GM18507 (cell line): ENCODE data around the gene DDRGK1.

Source experiments
- DNase-seq: peaks from one replicate; pipeline ENCODE4 v3.0.0; 2011; ENCODE audit warnings: low read depth; ENCODE audit not compliant: insufficient read length; ENCODE audit errors: extremely low spot score
- FAIRE-seq: peaks from 2 replicates; lab custom pipeline; 2011; peaks lifted over from hg19 to GRCh38; lab: Jason Lieb, UNC

The DDRGK1 gene

DNA sequence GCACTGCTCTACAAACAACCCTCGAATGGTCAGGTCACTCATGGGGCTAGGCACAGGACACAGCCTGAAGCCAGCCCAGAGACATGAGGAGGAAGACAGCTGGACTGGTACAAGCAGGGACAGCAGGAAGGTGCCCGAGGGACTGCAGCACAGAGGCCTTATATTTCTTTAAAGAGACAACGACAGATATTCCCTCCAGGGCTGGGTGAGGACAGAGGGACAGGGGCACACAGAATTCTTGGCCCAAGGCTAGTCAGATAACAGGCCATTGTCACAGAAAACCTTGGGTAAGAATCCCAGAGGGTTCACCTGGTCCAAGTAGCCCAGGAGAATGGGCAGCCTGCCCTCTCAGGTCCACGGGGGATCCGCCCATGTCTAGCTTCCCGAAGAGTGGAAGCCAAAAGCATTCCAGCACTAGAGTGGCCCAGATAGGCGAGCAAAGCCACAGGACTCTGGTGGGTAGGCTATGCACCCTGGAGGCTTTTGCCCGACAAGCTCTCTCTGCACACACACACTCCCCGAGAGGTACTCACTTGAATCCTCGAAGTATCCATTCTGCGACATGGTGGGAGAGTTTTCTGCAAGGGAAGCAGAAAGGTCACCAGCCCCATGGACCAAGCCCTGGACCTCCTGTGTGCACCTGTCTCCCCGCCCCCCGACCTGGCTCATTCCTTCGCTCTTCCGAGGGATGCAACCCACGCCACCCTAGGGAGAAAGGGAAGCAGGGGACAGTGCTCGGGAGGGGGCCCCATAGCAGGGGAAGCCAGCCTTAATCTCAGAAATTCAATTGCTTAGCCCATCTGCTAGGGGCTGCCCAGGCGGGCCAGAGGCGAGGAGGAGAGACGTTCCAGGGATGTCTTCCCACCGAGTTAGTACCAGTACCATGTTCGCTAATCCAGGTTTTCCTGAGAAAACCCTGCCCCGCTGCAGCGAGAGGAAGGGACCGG, 32.8 kb upstream of the DDRGK1 start:
- DNase-seq = no peak
- no peak for FAIRE-seq

DNA sequence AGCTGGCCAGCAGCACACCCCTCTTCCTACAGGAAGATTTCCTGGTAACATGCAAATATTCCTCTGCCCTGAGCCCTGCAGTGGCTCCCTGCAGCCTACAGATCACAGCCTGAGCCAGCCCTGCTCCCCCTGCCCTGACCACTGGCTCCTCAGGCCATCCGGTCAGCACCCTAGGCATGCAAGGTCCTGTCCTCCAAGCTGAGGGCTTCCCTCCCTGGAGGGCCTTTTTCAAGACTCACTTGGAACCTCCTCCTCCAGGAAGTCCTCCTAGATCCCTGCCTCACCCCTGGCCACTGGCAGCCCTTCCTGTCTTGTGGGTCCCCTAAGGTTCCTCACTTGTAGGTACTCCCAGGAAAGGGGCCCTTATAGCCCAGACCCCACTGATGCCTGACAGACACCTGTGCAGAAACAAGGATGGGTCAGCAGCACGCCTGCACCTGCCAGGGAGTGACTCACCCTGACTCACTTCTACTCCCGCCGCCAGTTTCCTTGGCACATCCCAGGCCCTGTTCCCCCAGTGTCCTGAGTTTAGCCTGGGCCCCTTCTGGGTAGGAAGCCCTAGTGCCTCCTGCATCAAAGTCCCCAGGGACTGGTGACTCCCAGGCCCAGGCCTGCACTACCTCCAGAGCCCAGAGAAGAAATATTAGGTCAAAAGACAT, 31.3 kb upstream of the DDRGK1 start:
- FAIRE-seq = no peak
- no peak for DNase-seq

DNA sequence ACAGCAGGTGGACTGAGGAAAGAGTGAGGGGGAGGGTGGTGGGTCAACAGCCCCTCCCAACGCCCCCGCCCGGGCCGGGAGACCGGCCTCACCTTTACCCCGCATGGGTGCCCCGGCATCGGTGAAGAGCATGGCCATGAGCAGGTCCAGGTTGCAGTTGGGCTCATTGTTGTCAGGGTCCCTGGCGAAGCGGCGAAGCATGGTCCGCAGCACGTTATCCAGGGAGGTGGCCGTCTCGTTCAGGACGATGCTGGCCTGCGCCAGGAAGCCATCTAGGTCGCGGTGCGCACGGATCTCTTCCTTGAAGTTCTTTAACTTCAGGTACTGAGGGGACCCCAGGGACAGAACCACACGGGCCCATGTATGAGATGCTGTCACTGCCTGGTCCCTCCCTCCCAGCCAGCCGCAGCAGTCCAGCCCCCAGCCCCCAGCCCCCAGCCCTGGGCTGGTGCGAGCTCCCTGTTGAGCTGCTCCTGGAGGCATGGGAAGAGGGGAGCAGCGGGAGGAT, 29.6 kb upstream of the DDRGK1 start:
- FAIRE-seq = no peak

DNA sequence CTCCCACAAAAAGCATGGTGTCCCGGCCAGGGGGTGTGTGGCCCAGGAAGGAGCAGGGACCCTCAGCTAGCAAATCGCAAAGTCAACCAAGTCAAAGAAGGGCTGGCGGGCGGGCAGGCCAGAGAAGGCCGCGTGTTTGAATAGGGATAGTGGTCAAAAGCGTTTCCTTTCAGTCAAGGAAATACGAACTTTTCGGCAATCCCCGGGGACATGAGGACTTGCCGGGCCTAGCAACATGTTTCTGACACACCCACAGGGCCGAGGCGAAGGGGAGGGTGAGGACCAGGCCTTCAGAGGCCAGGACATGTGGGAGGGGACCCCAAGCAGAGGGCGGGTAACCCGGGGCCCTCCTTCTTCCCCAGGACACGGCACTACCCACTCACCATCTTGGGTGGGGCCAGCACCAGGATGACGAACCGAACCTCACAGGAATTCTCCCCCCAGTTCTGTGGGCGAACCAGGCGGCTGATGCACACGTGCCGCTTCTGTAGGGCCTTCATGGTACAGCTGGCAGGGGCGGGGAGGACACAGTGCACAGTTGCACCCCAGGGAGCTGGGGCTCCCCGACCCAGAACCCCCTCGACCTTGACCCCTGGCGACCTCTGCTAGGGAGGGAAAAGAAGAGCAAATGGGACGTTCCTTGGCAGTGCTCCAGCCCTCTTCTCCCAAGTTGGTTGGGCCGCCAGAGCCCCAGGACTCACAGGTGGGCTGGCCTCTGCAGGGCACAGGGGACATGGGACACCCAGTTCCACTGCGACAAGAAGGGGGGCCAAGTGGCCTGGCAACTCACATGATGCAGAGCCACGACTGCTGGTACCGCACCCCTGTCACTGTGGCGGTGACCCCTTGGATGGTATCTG, 28.9 kb upstream of the DDRGK1 start:
- no peak for DNase-seq
- FAIRE-seq = no peak

More for the DNA sequence above, 29.6 kb upstream of the DDRGK1 start:
- DNase-seq = no peak

DNA sequence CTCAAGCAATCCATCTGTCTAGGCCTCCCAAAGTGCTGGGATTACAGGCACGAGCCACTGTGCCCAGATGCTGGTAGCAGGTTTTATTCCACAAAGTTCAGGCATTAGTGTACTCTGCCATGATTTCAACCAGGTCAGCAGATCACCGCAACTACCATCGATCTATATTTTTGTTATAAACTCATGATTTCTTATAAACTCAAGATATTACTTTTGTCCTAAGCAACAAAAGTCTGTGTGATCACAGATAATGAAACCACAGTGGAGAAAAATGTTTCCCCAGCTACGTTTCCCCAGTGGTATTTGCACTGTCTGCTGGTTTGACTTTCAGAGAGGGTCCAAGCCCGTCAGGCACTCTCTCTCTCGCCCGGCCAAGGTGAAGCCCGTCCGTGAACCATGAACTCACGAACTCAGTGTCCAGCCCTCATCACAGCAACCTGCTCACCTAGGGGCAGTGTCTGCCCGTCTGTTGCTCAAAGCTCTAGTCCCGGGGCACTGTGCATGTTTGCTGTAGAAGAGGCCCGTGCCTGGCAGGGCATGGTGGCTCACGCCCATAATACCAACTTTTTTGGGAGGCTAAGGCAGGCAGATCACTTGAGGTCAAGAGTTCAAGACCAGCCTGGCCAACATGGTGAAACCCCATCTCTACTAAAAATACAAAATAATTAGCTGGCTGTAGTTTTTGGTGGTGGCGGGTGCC, 27.6 kb upstream of the DDRGK1 start:
- FAIRE-seq = no peak
- DNase-seq = no peak

DNA sequence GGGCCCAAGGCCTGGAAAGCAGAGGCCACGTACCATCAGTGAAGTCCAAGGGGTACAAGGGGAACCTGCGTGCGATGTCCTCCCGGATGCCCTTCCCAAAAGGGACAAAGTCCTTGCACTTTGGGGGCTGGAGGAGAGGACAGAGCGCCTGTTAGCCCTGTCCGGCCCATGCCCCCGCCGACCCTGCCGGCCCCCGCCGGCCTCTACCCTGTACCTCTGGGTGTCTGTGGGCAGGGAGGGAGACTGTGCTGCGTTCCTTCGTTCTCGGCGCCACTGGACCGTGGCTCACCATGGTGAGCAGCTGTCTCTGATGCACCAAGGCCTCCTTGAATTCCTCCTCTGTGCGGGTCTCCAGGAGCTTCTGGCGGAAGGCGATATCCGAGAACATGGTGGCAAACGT, 26.6 kb upstream of the DDRGK1 start:
- FAIRE-seq (no peak), DNase-seq (no peak)

DNA sequence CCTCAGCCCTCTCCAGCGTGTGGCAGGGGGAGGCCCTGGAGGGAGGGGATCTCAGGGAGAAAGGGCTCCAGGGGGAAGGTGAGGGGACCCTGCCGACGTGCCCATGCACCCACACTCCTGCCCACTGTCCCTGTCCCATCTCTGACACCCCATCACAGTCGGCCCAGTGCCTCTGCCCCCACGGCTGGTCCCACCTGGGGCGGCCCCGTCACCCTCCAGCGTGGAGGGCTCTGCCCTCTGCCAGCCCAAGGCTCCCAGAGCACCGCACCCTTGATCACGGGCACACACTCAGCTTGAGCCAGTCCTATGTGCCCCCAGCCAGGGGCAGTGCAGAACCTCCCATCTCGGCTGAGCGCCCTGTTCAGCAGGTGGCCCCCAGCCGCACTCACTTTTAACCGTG, 25.3 kb upstream of the DDRGK1 start:
- FAIRE-seq (no peak), DNase-seq (no peak)

DNA sequence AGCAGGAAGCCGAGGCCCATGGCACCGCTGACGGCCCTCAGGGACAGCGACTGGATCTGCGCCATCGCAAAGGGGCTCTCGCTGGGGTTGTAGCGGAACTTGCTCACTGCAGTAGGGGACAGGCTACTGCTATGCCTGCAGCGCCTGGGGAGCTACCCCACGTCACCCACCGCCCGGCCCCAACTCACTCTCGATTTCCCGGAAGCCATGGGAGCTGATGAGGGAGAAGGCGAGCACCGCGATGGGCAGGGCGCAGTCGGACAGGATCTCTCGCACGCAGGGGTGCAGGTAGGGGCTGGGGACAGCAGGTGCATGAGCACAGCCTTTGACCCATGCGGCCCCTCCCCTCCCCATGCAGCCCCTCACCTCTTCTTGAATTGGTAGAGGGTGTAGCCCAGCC, 24.7 kb upstream of the DDRGK1 start:
- FAIRE-seq (no peak), DNase-seq (no peak)

DNA sequence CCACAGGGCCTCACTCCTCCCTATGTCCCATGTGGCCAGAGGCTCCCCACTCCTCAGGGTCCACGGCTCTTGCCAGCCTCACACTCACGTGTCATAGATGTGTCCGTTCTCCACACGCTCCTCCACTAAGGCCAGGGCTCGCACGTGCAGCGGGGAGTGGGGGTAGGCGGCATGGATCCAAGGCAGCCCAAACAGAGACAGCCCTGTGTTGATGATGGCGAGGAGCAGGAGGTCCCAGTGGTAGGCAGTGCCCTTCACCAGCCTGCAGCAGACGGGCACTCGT, 24.2 kb upstream of the DDRGK1 start:
- DNase-seq = no peak
- no peak for FAIRE-seq

DNA sequence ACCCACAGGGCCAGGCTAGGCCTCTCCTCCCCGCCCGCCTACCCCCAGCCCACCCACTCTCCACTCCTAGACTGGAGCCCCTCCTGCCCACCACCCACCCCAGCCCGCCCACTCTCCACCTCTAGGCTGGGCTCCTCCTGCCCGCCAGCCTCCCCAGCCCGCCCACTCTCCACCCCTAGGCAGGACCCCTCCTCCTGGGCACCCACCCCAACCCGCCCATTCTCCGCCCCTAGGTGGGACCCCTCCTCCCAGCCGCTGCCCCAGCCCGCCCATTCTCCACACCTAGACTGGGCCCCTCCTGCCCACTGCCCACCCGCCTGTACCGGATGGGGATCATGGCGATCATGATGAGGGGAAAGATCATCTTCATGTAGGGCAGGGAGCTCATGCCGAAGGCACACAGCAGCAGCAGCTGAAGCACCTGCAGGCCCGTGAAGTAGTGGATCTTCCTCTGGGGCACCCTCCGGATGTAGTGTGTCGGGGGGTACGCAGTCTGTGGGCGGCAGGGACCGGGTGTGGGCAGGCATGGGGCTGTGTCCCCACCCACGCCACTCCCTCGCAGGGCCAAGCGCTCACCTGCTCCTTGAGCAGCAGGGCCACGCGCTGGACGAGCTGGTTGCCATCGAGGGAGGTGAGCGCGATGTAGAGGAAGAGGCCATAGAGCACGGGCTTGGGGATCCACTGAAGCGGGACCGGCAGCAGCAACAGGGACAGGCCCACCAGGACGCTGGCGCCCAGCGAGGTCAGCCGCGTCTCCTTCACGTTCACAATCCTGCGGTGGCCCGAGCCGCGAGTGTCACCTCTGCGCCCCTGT, 23.7 kb upstream of the DDRGK1 start:
- FAIRE-seq (no peak), DNase-seq (no peak)

DNA sequence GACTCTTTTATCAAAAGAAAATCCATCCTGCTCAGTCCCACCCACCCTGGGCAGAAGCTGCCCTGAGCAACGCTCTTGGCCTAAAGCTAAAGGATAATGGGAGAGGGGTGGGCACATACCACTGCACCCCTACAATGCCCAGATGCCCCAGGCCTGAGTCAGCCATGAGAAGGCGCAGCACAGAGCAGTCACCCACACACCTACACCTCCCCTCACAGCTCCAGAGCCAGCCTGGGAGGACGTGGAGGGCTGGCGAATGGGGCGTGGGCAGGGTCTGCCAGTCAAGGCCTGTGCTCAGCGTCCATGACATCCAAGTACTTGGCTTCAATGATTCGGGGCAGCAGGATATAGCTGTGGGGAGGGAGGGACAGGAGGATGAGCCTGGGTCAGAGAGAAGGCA, 23.0 kb upstream of the DDRGK1 start:
- FAIRE-seq = no peak

DNA sequence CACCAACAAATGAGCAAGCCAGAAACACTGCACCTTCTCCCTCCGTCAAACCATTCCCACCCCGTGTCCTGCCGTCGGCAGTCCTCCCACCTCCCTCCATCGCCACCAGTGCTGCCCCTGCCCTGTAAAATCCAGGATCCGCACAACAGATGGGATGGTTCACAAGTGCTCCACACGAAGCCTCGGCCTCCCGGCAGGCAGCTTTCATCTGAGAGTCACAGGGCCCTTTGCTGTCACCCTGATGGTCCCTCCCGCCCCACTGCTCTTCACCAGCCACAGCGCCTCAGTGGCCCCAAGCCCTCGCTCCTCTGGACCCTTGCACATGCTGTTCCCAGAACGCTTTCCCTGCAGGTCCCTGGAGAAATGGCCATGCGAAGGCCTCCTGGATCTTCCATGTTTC, 22.4 kb upstream of the DDRGK1 start:
- DNase-seq (no peak), FAIRE-seq (no peak)

More for the DNA sequence above, 23.0 kb upstream of the DDRGK1 start:
- DNase-seq = no peak

DNA sequence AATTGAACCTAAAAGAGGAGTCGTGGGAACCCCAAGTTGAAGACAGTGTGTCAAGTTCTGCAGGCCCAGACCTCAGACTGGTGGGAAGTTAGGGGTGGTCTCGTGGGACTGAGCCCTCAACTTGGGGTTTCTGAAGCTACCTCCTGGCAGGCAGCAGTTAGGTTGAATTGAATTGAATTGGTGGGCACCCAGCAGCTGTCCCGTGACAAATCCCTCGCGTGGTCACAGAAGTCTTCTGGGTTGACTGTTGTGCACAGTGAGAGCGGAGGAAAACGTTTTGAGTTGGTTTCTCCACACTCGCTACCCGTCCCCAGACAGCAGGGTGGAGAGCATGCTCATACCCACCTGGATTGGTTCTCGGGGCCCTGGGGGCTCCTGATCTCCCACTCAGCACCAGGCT, 21.6 kb upstream of the DDRGK1 start:
- DNase-seq = no peak
- no peak for FAIRE-seq

DNA sequence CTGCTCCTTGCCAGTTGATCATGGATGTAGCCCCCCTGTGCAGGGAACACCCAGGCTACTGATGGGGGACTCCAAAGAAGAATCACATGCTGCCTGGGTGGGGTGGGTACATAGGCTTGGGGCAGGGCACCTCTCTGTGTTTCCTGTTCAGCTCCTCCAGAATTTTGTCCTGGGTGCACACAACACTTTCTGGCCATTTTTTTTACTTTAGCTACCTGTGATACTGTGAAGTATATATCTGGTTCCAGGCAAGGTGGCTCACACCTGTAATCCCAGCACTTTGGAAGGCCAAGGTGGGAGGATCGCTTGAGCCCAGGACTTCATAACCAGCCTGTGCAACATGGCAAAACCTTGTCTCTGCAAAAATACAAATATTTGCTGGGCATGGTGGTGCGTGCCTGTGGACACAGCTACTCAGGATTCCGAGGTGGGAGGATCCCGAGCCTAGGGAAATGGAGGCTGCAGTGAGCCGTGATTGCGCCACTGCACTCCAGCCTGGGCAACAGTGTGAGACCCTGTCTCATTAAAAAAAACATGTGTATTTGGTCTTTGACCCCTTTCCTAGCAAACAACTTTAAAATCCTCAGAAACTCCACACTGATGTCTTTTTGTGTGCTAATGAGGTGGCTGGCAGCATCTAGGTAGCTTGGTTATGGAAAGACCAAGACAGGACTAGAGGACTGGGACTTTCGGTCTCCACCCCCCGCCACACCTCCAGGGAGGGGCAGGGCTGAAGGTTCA, 20.4 kb upstream of the DDRGK1 start:
- no peak for FAIRE-seq

DNA sequence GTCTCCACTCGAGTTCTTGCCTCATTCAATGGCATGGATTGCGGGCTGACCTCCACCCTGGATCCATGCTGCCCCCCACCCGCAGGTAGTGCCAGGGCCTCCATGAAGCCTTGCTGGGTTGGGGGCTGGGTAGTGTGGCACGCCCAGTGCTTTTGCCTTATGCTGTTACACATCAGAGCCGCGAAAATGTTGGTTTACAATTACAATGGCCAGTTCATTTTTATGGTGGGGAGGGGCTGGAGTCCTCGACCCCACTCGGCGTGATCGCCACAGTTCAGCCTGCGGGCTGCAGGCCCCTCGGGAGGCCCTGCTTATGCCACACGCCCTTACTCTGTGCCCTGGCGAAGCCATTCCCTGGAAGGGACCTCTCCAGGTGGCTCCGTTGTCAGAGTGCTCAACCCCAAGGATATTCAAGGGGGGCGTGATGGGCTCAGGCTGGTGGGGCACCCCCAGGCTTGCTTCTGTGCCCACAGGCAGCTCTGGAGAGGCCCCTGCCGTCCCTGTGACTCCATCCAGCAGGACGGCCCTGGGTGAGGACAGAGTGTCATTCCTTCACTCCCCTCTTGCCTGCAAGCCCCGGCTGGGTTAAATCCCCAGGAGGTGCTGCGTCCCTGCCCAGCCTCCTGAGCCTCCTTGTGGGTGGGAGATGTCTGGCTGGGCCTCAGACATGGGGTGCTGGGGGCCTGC, 19.7 kb upstream of the DDRGK1 start:
- DNase-seq = no peak
- no peak for FAIRE-seq

More for the DNA sequence above, 20.4 kb upstream of the DDRGK1 start:
- DNase-seq = no peak

DNA sequence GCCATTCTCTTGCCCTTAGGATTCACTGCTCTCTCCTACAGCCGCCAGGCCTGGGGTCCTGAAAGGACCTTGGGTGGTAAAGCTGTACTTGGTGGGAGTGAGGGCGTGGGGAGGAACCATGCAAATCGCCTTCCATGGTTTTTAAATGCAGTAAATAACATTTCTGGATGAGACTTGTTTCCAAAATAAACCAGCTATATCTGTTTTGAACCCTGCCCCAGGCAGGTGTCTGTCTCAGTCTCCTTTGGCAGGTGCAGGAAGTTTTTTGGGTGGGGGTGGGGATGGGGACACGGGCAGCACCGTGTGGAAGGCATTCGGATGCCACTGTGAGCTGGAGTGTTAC, 19.1 kb upstream of the DDRGK1 start:
- no peak for DNase-seq
- FAIRE-seq = no peak
